MM.1S (cell line): ENCODE data around the gene KLHDC7B.

Experiments
- DNase-seq: peaks from one replicate; pipeline ENCODE4 v3.0.0-alpha.2; 2015
- H2AFZ ChIP-seq: fragments of 300-600 bp; sonication (generic); 2 replicates; pipeline ENCODE4 v1.6.0; 2016; ENCODE audit warnings: antibody characterized with exemption, low read length
- H3F3A ChIP-seq: fragments of 300-600 bp; sonication (generic); 2 replicates; pipeline ENCODE4 v1.6.1; 2016; ENCODE audit warnings: mild to moderate bottlenecking, antibody characterized with exemption, low read length, moderate library complexity, mixed read lengths; ENCODE audit not compliant: insufficient read depth
- H3K27ac ChIP-seq: fragments of 300-600 bp; sonication (generic); 2 replicates; pipeline ENCODE4 v1.5.1; 2016; ENCODE audit warnings: mild to moderate bottlenecking, low read length
- H3K27me3 ChIP-seq: fragments of 300-600 bp; sonication (generic); replicated peaks from 2 replicates; pipeline ENCODE4 v1.6.0; 2016; ENCODE audit warnings: low read length; ENCODE audit not compliant: insufficient read depth
- H3K36me3 ChIP-seq: fragments of 300-600 bp; sonication (generic); replicated peaks from 2 replicates; pipeline ENCODE4 v1.6.1; 2016; ENCODE audit warnings: mild to moderate bottlenecking, low read length, mixed read lengths; ENCODE audit not compliant: insufficient read depth
- H3K4me1 ChIP-seq: fragments of 300-600 bp; sonication (generic); 2 replicates; pipeline ENCODE4 v1.6.1; 2016; ENCODE audit warnings: low read length, mixed read lengths
- H3K4me2 ChIP-seq: fragments of 300-600 bp; sonication (generic); 2 replicates; pipeline ENCODE4 v1.6.0; 2016; ENCODE audit warnings: low read depth, low read length
- H3K4me3 ChIP-seq: fragments of 300-600 bp; sonication (generic); 2 replicates; pipeline ENCODE4 v1.5.1; 2016; ENCODE audit warnings: low read length, mixed read lengths
- H3K79me2 ChIP-seq: fragments of 300-600 bp; sonication (generic); 2 replicates; pipeline ENCODE4 v1.6.1; 2016; ENCODE audit warnings: mixed run types, low read length, mixed read lengths
- H3K9ac ChIP-seq: fragments of 300-600 bp; sonication (generic); 2 replicates; pipeline ENCODE4 v1.6.1; 2016; ENCODE audit warnings: low read length, mixed read lengths
- H3K9me2 ChIP-seq: fragments of 300-600 bp; sonication (generic); replicated peaks from 2 replicates; pipeline ENCODE4 v1.6.1; 2016; ENCODE audit warnings: mild to moderate bottlenecking, low read length, mixed read lengths; ENCODE audit not compliant: insufficient read depth
- H3K9me3 ChIP-seq: fragments of 300-600 bp; sonication (generic); replicated peaks from 2 replicates; pipeline ENCODE4 v1.6.1; 2016; ENCODE audit warnings: mild to moderate bottlenecking, low read length, mixed read lengths; ENCODE audit not compliant: insufficient read depth
- H4K20me1 ChIP-seq: fragments of 300-600 bp; sonication (generic); 2 replicates; pipeline ENCODE4 v1.6.1; 2016; ENCODE audit warnings: mild to moderate bottlenecking, low read length, moderate library complexity, mixed read lengths; ENCODE audit not compliant: insufficient read depth
- CTCF ChIP-seq: fragments of 300-600 bp; sonication (generic); IDR thresholded peaks from 2 replicates; pipeline ENCODE4 v1.5.1; 2016; ENCODE audit warnings: antibody characterized with exemption, low read length, mixed read lengths
- EZH2 ChIP-seq: fragments of 300-600 bp; sonication (generic); optimal IDR thresholded peaks from 2 replicates; pipeline ENCODE3; 2017; ENCODE audit warnings: low read depth, mild to moderate bottlenecking, antibody characterized with exemption, low read length, mixed read lengths
- EZH2phosphoT487 ChIP-seq: fragments of 300-600 bp; sonication (generic); IDR thresholded peaks from 2 replicates; pipeline ENCODE4 v1.6.1; 2018; ENCODE audit warnings: antibody characterized with exemption, low read length

KLHDC7B gene

GRCh38 chr22:50585238-50585637 lies 39.5 kb downstream of the KLHDC7B start:
- no peak for TF ChIP-seq CTCF
- TF ChIP-seq EZH2phosphoT487: no peak
- no peak for TF ChIP-seq EZH2
- Histone ChIP-seq H4K20me1 (no peaks in the 10 kb centered on the region), H3K79me2 (peaks cover 19% of the 10 kb centered on the region)

GRCh38 chr22:50585781-50586180 lies 40.1 kb downstream of the KLHDC7B start:
- Histone ChIP-seq H3K27me3 (peaks cover 19% of the 10 kb centered on the region; the same call in 1 of the 2 replicates), H3K9ac (no peak overlapping the region), H2AFZ (no peak overlapping the region), H3K9me2 (no peaks in the 10 kb centered on the region), H4K20me1 (no peaks in the 10 kb centered on the region), H3F3A (no peaks in the 10 kb centered on the region), H3K4me3 (no peak overlapping the region), H3K27ac (no peak overlapping the region), H3K36me3 (no peaks in the 10 kb centered on the region), H3K79me2 (peaks cover 19% of the 10 kb centered on the region), H3K9me3 (no peaks in the 10 kb centered on the region), H3K4me2 (no peak overlapping the region), H3K4me1 (peaks cover 8% of the 10 kb centered on the region; the same call in 1 of the 2 replicates)
- DNase-seq: no peak
- TF ChIP-seq EZH2phosphoT487 (no peak), EZH2 (no peak), CTCF (no peak)

More at GRCh38 chr22:50585238-50585637, 39.5 kb downstream of the KLHDC7B start:
- Histone ChIP-seq H3F3A (no peaks in the 10 kb centered on the region), H3K36me3 (no peaks in the 10 kb centered on the region), H3K9me2 (no peaks in the 10 kb centered on the region), H2AFZ (no peak overlapping the region), H3K9me3 (no peaks in the 10 kb centered on the region), H3K4me1 (peaks cover 8% of the 10 kb centered on the region; the same call in 1 of the 2 replicates), H3K4me3 (no peak overlapping the region), H3K27me3 (peaks cover 15% of the 10 kb centered on the region; the same call in 1 of the 2 replicates), H3K27ac (no peak overlapping the region), H3K9ac (no peak overlapping the region), H3K4me2 (no peak overlapping the region)
- DNase-seq: no peak

GRCh38 chr22:50586416-50586815 lies 40.7 kb downstream of the KLHDC7B start:
- H3K27me3 ChIP-seq: peaks cover 25% of the 10 kb centered on the region
- no peaks in the 10 kb centered on the region for H3F3A ChIP-seq
- peaks cover 15% of the 10 kb centered on the region for H3K79me2 ChIP-seq
- H3K4me3 ChIP-seq: no peak overlapping the region
- H3K4me2 ChIP-seq: no peak overlapping the region
- H3K9ac ChIP-seq: no peak overlapping the region
- no peak for DNase-seq
- TF ChIP-seq EZH2phosphoT487 (no peak), EZH2 (no peak), CTCF (no peak)
- H3K4me1 ChIP-seq: peaks cover 8% of the 10 kb centered on the region; the same call in 1 of the 2 replicates
- no peaks in the 10 kb centered on the region for H3K9me3 ChIP-seq
- H3K27ac ChIP-seq: no peak overlapping the region
- H4K20me1 ChIP-seq: no peaks in the 10 kb centered on the region
- no peaks in the 10 kb centered on the region for H3K36me3 ChIP-seq
- H3K9me2 ChIP-seq: no peaks in the 10 kb centered on the region
- H2AFZ ChIP-seq: no peak overlapping the region
